ENCODE results near the gene SCYGR2. TPM values are rescaled to one million over a fixed set of nuclear protein-coding genes. Genes with fewer than 3 reads are reported as not detected.

SCYGR2 gene
- total RNA-seq, 2 donors from 2014 or later, result not detected

DNA sequence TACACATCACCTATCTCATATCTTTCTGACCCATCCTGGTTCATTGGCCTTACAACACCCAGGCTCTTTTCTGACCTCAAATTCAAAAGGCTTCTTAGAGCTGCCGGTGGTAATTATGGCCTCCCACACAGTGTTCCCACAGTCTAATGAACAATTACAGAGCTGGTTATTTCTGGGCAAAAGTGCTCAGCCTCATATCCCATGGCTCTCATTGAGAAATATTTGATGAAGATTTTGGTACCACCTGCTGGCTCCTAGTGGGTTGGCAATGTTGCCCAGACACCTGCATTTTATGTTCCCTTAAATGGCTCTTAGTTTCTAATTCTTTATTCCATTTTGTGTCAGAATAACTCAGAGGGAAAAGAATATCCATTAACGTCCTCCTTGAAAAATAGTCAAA is 20.1 kb upstream of the SCYGR2 start:
- intact Hi-C loops (cut with DNase I), result no loop called here
- no peak overlapping the region for H3K27ac ChIP-seq
- H3K27me3 ChIP-seq (replicated peaks; ENCODE audit: insufficient read depth), result no peaks in the 10 kb centered on the region
- no peaks in the 10 kb centered on the region for H3K9me3 ChIP-seq
- no peak for DNase-seq (ENCODE audit: low spot score)
- H3K4me1 ChIP-seq (replicated peaks), result no peaks in the 10 kb centered on the region
- TF ChIP-seq, protein P1, sequence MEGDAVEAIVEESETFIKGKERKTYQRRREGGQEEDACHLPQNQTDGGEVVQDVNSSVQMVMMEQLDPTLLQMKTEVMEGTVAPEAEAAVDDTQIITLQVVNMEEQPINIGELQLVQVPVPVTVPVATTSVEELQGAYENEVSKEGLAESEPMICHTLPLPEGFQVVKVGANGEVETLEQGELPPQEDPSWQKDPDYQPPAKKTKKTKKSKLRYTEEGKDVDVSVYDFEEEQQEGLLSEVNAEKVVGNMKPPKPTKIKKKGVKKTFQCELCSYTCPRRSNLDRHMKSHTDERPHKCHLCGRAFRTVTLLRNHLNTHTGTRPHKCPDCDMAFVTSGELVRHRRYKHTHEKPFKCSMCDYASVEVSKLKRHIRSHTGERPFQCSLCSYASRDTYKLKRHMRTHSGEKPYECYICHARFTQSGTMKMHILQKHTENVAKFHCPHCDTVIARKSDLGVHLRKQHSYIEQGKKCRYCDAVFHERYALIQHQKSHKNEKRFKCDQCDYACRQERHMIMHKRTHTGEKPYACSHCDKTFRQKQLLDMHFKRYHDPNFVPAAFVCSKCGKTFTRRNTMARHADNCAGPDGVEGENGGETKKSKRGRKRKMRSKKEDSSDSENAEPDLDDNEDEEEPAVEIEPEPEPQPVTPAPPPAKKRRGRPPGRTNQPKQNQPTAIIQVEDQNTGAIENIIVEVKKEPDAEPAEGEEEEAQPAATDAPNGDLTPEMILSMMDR (IDR thresholded peaks at IDR 0.05), result no peak
- no peaks in the 10 kb centered on the region for H3K36me3 ChIP-seq
- WGBS, result 77% methylated on average over 2 of the region's 2 CpGs
- H3K4me3 ChIP-seq, result no peak overlapping the region

- Histone ChIP-seq H3K9me3 (no peaks in the 10 kb centered on the region), H3K36me3 (no peaks in the 10 kb centered on the region), H3K27ac (no peak overlapping the region), H3K4me3 (no peak overlapping the region), H3K4me1 (replicated peaks) (no peaks in the 10 kb centered on the region), H3K27me3 (replicated peaks; ENCODE audit: insufficient read depth) (no peaks in the 10 kb centered on the region)
- no peak for DNase-seq (ENCODE audit: low spot score)
- TF ChIP-seq, protein P1 (IDR thresholded peaks at IDR 0.05), result no peak
- no peak for TF ChIP-seq POLR2A (IDR thresholded peaks at IDR 0.05)
- no peak for TF ChIP-seq POLR2AphosphoS5 (IDR thresholded peaks at IDR 0.05)
- intact Hi-C loops (cut with DNase I), result no loop called here
- WGBS, result 89% methylated on average over 1 of the region's 1 CpG
Observed at GRCh38 chr2:227579791-227580190, 18.9 kb upstream of the SCYGR2 start.

- no peaks in the 10 kb centered on the region for H3K9me3 ChIP-seq
- H3K36me3 ChIP-seq, result no peaks in the 10 kb centered on the region
- no peaks in the 10 kb centered on the region for H3K27me3 ChIP-seq (replicated peaks; ENCODE audit: insufficient read depth)
- H3K4me1 ChIP-seq (replicated peaks), result no peaks in the 10 kb centered on the region
- H3K4me3 ChIP-seq, result no peak overlapping the region
- no peak overlapping the region for H3K27ac ChIP-seq
- DNase-seq (ENCODE audit: low spot score), result no peak
- no peak for TF ChIP-seq POLR2AphosphoS5 (IDR thresholded peaks at IDR 0.05)
- TF ChIP-seq, protein P1 (IDR thresholded peaks at IDR 0.05), result no peak
- no peak for TF ChIP-seq POLR2A (IDR thresholded peaks at IDR 0.05)
- intact Hi-C loops (cut with DNase I), result no loop called here
Observed at GRCh38 chr2:227582369-227582768, 16.3 kb upstream of the SCYGR2 start.

DNA sequence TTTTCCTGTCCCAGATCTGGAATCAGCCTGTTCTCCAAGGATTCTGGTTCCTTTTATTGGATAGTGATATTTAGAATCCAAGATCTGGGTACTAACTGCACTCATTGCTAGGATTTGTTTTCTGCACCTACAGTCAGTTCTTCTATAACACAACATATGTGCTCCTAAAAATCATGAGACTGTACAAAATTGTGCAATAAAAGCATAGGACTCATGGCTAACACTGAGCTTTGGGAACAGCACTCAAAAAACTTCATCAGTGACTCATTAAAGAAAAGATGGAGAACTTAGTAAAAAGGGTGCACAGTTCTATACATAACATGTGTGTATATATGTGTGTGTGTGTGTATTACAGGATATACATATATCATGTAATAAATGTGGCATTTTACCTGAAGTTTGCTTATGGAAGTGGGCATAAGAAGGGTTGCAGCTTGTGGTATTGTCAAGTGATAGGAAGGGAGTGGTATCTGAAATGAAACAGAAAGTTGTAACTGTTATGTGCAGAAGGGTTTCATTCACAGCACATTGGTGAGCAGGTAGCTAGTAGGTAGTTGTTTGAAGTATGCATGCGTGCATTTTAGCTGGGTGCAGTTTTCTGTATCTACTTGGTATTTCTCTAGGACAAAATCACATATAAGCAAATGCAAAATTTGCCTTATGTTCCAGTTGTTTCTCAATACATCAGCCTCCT is 5.9 kb upstream of the SCYGR2 start:
- 96% methylated on average over 1 of the region's 1 CpG for WGBS

GRCh38 chr2:227595797-227596196 is 2.9 kb upstream of the SCYGR2 start:
- TF ChIP-seq POLR2A (IDR thresholded peaks at IDR 0.05) (no peak), POLR2AphosphoS5 (IDR thresholded peaks at IDR 0.05) (no peak)
- TF ChIP-seq, protein P1 (IDR thresholded peaks at IDR 0.05), result no peak
- Histone ChIP-seq H3K27me3 (replicated peaks; ENCODE audit: insufficient read depth) (no peaks in the 10 kb centered on the region), H3K4me3 (no peak overlapping the region), H3K27ac (no peak overlapping the region), H3K9me3 (no peaks in the 10 kb centered on the region), H3K36me3 (no peaks in the 10 kb centered on the region), H3K4me1 (replicated peaks) (no peaks in the 10 kb centered on the region)
- intact Hi-C loops (cut with DNase I), result no loop called here
- WGBS, result 80% methylated on average over 4 of the region's 4 CpGs
- DNase-seq (ENCODE audit: low spot score), result no peak

More for the DNA sequence above, 5.9 kb upstream of the SCYGR2 start:
- no peak for DNase-seq (ENCODE audit: low spot score)
- no peak overlapping the region for H3K27ac ChIP-seq
- intact Hi-C loops (cut with DNase I), result no loop called here
- H3K27me3 ChIP-seq (replicated peaks; ENCODE audit: insufficient read depth), result no peaks in the 10 kb centered on the region
- TF ChIP-seq, protein P1 (IDR thresholded peaks at IDR 0.05), result no peak
- TF ChIP-seq POLR2AphosphoS5 (IDR thresholded peaks at IDR 0.05), result no peak
- TF ChIP-seq POLR2A (IDR thresholded peaks at IDR 0.05), result no peak
- no peaks in the 10 kb centered on the region for H3K9me3 ChIP-seq
- H3K36me3 ChIP-seq, result no peaks in the 10 kb centered on the region
- H3K4me3 ChIP-seq, result no peak overlapping the region
- H3K4me1 ChIP-seq (replicated peaks), result no peaks in the 10 kb centered on the region

Data from prostate gland (tissue), 2 donors.